HL-60 (cell line): ENCODE results near the gene ZC3H4.

Experiments used
- DNase-seq, 2 experiments: peaks; one replicate each; pipeline ENCODE4 v3.0.0-alpha.2; 2010 to 2020; ENCODE audit warnings: low read depth in 1 of 2, low spot score in 1 of 2
- H3K27ac ChIP-seq: fragments of 250-450 bp; sonication (Bioruptor Pico); replicated peaks from 2 replicates; pipeline ENCODE4 v1.5.1; 2020; ENCODE audit warnings: mild to moderate bottlenecking, moderate library complexity
- H3K27me3 ChIP-seq: fragments of 250-450 bp; sonication (Bioruptor Pico); 2 replicates; pipeline ENCODE4 v1.5.1; 2021; ENCODE audit warnings: mild to moderate bottlenecking, moderate library complexity; ENCODE audit not compliant: insufficient read depth, poor library complexity, severe bottlenecking
- H3K4me3 ChIP-seq: replicated peaks from 2 replicates; pipeline ENCODE4 v1.5.1; 2011; ENCODE audit warnings: mild to moderate bottlenecking, control low read depth, low read length; ENCODE audit not compliant: insufficient read depth
- CTCF ChIP-seq: IDR thresholded peaks from one replicate; pipeline ENCODE4 v1.5.1; 2011; ENCODE audit warnings: low read length, control low read depth, inconsistent platforms; ENCODE audit not compliant: insufficient read depth
- GABPA ChIP-seq: IDR thresholded peaks from 2 replicates; pipeline ENCODE4 v1.6.1; 2012; ENCODE audit warnings: low read depth
- POLR2AphosphoS5 ChIP-seq: IDR thresholded peaks from 2 replicates; pipeline ENCODE4 v1.6.1; 2012; ENCODE audit warnings: low read depth
- REST ChIP-seq: IDR thresholded peaks from 2 replicates; pipeline ENCODE4 v1.6.1; 2012; ENCODE audit warnings: low read depth; ENCODE audit not compliant: insufficient replicate concordance
- SPI1 ChIP-seq: IDR thresholded peaks from 2 replicates; pipeline ENCODE4 v1.6.1; 2012; ENCODE audit warnings: low read depth, mild to moderate bottlenecking, borderline replicate concordance

Gene ZC3H4

GRCh38 chr19:47073574-47073973 lies 40.0 kb downstream of the ZC3H4 start:
- TF ChIP-seq GABPA, result no peak
- TF ChIP-seq REST, result peak; percentile 66
- Histone ChIP-seq H3K27ac (no peak overlapping the region), H3K4me3 (no peak overlapping the region), H3K27me3 (no peaks in the 10 kb centered on the region)
- no peak for DNase-seq

GRCh38 chr19:47072323-47072722 lies 41.3 kb downstream of the ZC3H4 start:
- Histone ChIP-seq H3K27ac (no peak overlapping the region), H3K4me3 (no peak overlapping the region), H3K27me3 (no peaks in the 10 kb centered on the region)
- DNase-seq, result no peak
- TF ChIP-seq SPI1 (no peak), GABPA (no peak), CTCF (no peak), POLR2AphosphoS5 (no peak), REST (no peak)

GRCh38 chr19:47071731-47072130 lies 41.8 kb downstream of the ZC3H4 start:
- no peak overlapping the region for H3K27ac ChIP-seq
- H3K4me3 ChIP-seq, result no peak overlapping the region
- DNase-seq, result no peak
- no peaks in the 10 kb centered on the region for H3K27me3 ChIP-seq
- TF ChIP-seq POLR2AphosphoS5 (no peak), GABPA (no peak), REST (no peak), SPI1 (no peak), CTCF (no peak)

- no peaks in the 10 kb centered on the region for H3K27me3 ChIP-seq
- DNase-seq, result no peak
- no peak overlapping the region for H3K27ac ChIP-seq
- no peak for TF ChIP-seq CTCF
- TF ChIP-seq SPI1, result no peak
- no peak for TF ChIP-seq GABPA
- TF ChIP-seq REST, result no peak
- TF ChIP-seq POLR2AphosphoS5, result no peak
- no peak overlapping the region for H3K4me3 ChIP-seq
Observed at GRCh38 chr19:47070756-47071155, 42.8 kb downstream of the ZC3H4 start.
